Keratinocyte (primary cell): Measurements from ENCODE around the gene PPP1CB.

Source experiments
- EZH2 ChIP-seq: IDR thresholded peaks from one replicate; pipeline ENCODE4 v1.6.1; 2012; ENCODE audit warnings: inconsistent platforms, mild to moderate bottlenecking, low read length, moderate library complexity
- TF ChIP-seq, protein P1 (sequence below), 3 experiments: IDR thresholded peaks in 1 of 3; conservative IDR thresholded peaks in 1 of 3; optimal IDR thresholded peaks in 1 of 3; 2 replicates in 2 of 3; 3 replicates in 1 of 3; pipeline versions ENCODE3 to v1.5.1; 2011; ENCODE audit warnings: low read length in 3 of 3, mild to moderate bottlenecking in 3 of 3, moderate library complexity in 2 of 3, control low read depth in 1 of 3, inconsistent platforms in 1 of 3; ENCODE audit not compliant: insufficient read depth in 2 of 3; ENCODE audit errors: extremely low read depth in 1 of 3

- TF ChIP-seq, protein P1, sequence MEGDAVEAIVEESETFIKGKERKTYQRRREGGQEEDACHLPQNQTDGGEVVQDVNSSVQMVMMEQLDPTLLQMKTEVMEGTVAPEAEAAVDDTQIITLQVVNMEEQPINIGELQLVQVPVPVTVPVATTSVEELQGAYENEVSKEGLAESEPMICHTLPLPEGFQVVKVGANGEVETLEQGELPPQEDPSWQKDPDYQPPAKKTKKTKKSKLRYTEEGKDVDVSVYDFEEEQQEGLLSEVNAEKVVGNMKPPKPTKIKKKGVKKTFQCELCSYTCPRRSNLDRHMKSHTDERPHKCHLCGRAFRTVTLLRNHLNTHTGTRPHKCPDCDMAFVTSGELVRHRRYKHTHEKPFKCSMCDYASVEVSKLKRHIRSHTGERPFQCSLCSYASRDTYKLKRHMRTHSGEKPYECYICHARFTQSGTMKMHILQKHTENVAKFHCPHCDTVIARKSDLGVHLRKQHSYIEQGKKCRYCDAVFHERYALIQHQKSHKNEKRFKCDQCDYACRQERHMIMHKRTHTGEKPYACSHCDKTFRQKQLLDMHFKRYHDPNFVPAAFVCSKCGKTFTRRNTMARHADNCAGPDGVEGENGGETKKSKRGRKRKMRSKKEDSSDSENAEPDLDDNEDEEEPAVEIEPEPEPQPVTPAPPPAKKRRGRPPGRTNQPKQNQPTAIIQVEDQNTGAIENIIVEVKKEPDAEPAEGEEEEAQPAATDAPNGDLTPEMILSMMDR (optimal IDR thresholded peaks at IDR 0.05 in 1 of 3, IDR thresholded peaks at IDR 0.05 in 1 of 3, conservative IDR thresholded peaks at IDR 0.05 in 1 of 3; ENCODE audit: extremely low read depth in 1 of 3, insufficient read depth in 2 of 3, low read length in 3 of 3) = no peak
- no peak for TF ChIP-seq EZH2
Observed at GRCh38 chr2:28750316-28751251, 1.0 kb upstream of the PPP1CB start.
